Esophagus squamous epithelium (tissue), 4 donors: Measurements from ENCODE around the gene CLSTN3.

Source experiments
- CTCF ChIP-seq, 6 experiments: fragments of 450-650 bp in 4 of 6; fragments of 200-600 bp in 2 of 6; sonication (generic) in 2 of 6; IDR thresholded peaks; one replicate each; pipeline ENCODE4 v1.5.1; 2016 to 2019; ENCODE audit warnings: antibody characterized with exemption in 6 of 6, mild to moderate bottlenecking in 4 of 6, moderate library complexity in 4 of 6
- POLR2A ChIP-seq, 4 donors: fragments of 450-650 bp; IDR thresholded peaks; one replicate each; pipeline ENCODE4 v1.6.1; 2017; ENCODE audit warnings: antibody characterized with exemption in 4 of 4, mild to moderate bottlenecking in 4 of 4, moderate library complexity in 3 of 4

DNA sequence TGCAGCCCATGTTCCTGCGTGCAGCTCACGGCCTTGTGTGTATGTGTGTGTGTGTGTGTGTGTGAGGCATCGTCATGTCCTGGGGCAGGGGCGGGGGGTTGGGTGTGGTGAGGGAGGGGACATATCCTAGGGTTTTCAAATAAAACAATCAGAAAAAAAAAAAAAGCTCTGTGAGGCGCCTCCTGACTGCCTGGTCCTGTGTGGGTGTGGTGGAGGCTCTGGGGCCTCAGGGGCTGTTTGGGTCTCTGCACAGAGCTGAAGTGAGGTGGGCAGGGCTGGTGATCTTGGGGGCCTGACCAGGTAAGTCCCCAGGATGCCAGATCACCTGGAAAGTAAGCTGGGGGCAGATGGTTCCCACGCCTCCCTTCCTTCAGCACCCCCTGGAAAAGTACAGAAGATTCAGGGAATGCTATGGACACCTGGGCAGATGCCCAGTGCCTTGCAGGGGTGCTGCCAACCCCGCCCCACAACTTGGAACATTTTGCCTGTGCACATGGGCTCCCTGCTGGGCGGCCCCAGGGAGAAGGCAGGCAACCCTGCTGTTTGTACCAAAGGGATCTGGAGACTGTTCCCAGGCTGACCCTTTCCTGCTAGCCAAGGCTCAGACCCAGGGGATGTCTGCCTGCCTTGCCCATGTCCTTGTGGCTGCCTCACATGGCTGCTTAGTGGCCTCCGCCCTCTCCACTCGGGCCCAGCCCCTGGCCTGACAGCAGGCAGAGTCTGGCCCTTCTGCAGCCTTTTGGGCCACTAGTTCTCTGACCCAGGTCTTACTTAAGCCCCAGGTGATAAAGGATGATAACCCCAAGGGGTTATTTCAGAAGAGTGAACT lies 28.8 kb downstream of the CLSTN3 start:
- TF ChIP-seq CTCF (IDR thresholded peaks at IDR 0.05) (no peak), POLR2A (IDR thresholded peaks at IDR 0.05) (no peak)
